ENCODE measurements around the gene WNK2. TPM values are rescaled to one million over a fixed set of nuclear protein-coding genes. Genes with fewer than 3 reads are reported as not detected.
"Not testable (repeated sequence)": the region's sequence is repeated elsewhere in the genome, so short reads cannot be mapped to it uniquely, and the experiment has no call there.

The WNK2 gene
- total RNA-seq, 1 experiment from 2014 or later = 0.02 TPM

DNA sequence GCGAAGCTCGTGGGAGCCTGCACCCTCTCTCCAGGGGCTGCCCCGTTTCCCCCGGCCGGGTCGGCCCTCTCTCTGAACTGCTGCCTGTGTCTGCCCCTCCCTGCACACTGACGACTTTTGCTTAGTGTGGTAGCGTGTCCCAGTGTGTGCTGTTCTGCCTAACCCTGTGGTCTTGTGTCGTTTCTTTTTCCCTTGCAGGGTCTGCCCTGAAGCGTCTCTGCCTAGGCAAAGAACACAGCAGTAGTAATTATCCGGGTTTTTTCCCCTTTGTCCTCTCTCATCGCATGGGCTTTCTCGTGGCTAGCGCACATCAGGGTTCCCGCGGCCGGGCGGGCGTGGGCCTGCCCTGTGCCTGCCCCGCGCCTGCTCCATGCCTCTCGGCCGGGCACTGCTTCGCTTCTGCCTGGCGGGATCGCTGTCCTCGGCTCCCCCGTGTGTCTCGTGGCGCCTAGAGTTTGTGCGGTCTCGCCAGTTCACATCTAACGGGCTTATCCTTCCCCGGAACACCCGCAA, 122.7 kb downstream of the WNK2 start:
- no peak for DNase-seq (ENCODE audit: low spot score)

DNA sequence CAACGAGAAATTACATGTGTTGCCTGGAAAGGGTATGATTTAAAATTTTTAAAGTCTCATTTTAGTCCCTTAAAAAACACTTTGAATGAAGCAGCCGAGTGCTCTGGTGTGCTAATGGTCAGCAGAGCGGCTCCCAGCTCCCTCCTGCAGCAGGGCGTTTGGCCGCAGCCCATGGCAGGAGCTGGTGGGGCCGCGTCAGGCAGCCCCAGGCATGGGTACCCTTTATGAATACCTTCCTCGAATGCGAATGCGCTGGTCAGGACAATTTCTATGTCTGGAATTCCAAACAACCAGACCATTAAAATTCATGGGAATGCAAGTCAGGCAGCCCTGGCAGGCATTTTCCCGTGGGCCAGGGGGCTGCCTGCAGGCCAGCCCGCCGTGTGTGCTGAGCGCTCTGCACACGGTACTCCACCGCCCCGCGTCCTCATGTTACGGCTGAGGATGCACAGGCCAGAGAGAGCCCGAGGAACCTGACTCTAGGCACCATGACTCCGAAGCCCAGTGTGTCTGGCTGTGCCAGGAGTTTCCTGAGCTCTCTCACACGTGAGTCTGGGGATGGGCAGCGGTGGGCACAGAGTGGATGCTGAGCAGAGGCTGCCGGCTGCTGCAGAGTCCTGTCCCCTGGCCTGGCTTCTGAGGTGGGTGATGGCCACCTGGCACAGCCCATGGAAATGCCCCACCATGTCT, 123.7 kb downstream of the WNK2 start:
- no peak for DNase-seq (ENCODE audit: low spot score)

DNA sequence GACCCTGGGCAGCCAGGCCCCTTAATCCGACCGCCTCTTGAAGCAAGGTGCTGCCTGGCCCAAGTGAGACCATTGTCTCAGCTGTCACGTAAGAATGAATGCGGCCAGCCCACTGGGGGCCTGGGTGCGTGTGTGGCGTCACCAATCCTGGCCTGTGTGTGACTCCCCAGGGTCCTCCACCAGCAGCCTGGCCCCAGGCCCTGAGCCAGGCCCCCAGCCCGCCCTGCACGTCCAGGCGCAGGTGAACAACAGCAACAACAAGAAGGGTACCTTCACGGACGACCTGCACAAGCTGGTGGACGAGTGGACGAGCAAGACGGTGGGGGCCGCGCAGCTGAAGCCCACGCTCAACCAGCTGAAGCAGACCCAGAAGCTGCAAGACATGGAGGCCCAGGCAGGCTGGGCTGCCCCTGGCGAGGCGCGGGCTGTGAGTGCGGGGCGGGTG, 124.2 kb downstream of the WNK2 start:
- no peak for DNase-seq (ENCODE audit: low spot score)

DNA sequence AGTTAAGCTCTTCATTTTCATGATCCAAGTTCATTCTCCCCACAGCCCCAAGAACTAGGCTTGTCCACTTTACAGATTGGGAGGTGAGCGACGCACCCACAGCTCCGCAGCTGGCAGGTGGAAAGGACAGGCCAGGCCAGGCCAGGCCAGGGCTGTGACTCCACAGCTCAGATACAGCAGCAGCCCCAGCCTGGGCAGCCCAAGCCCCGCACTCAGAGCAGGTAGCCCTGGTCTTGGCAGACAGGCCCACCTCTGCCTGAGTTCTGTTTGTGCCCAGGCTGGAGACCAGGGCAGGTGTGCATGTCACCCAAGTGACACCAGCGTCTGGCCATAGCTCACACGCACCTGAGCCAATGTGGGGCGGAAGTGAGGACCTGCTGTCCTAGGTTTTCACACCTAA, 124.7 kb downstream of the WNK2 start:
- DNase-seq (ENCODE audit: low spot score) = no peak

DNA sequence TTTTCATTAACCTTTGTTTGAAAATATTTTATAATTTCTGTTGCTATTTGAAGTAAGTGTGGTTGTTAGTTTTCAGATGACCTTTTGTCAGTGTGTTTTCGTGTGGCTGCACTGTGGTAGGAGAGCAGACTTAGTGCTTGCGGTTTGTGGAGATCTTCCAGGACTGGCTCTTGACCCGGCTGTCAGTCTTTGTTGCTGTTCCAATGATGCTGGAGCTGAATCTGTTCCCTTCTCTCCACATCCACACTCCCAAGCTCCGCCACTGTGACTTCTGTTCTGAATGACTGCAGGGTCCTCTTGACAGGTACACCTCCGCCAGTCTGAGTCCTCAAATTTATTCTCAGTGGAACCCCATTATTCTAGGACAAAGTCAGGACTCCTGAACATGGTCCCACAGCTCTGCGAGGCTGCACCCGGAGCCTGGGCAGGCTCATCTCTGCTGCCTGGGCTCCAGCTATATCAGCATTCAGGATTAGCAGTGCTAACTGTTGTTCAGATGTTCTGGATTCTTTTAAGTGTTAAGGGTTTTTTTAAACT, 126.0 kb downstream of the WNK2 start:
- no peak for DNase-seq (ENCODE audit: low spot score)

DNA sequence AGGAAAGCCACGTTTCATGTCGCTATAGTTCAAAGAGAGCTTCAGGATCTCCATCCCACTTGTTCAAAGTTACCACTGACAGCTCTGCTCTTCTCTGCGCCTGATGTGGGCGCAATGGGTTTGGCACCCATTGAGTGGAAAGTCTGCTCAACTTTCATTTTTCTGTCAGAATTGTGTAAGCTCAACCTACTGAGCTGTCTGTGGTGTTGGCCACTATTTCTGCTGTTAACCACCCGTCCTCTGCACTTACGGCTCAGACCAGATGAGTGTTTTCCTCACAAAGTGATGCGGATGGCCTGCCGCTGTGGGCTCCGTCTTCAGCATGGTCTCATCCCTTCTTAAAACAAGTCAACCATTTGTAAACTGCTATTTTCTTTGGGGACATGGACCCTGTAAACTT, 131.2 kb downstream of the WNK2 start:
- DNase-seq (ENCODE audit: low spot score) = no peak

DNA sequence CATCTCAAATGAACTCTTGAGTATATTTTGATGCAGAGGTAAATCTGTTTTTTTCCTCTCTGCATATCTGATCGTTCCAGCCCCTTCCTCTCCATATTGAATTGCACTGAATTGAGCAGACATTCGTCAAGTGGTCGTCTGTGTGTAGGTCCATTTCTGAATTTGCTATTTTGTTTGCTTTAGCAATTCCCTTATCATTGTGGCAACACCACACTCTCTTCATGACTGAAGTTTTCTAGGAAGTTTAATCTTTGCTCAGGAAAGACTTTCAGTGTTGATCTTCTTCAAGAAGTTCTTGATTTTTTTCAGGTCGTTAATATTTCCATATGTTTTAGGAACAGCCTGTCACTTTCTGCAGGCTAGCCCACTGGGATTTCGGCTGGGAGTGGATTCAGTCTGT, 132.0 kb downstream of the WNK2 start:
- DNase-seq (ENCODE audit: low spot score) = no peak

DNA sequence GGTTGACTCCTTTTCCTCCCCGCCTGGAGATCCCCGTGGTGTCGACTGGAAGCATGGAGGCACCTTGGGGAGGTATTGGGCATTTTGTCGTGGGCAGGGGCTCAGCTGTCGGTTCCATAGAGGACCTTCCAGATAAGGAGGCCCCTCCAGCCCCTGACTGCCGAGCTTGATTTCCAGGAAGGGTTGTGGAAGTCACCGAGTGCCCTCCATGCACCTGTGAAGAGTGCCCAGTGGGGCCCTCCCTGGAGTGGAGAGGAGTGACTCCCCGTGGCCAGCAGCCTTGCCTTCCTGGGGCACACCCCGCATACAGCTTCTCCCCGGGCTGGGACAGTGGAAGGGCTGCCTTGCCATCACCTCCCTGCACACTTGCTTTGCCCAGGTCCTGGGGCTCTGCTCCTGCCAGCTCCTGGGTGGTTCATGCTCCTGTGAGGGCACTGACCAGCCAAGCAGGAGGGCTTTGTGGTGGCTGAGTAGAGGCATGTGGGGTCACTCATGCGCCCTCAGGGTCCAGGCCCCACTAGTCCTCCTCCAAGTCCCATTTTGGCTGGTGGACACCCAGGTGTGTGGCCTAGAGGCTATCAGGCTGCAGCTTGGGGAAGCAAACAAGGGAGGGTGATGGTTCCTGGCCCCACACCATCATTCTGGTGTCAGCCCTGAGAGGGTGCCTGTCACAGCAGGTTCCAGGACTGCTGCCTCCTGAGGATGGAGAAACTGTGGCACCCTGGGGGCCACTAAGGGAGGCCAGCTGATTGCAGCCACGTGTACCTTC, 133.0 kb downstream of the WNK2 start:
- no peak for DNase-seq (ENCODE audit: low spot score)

DNA sequence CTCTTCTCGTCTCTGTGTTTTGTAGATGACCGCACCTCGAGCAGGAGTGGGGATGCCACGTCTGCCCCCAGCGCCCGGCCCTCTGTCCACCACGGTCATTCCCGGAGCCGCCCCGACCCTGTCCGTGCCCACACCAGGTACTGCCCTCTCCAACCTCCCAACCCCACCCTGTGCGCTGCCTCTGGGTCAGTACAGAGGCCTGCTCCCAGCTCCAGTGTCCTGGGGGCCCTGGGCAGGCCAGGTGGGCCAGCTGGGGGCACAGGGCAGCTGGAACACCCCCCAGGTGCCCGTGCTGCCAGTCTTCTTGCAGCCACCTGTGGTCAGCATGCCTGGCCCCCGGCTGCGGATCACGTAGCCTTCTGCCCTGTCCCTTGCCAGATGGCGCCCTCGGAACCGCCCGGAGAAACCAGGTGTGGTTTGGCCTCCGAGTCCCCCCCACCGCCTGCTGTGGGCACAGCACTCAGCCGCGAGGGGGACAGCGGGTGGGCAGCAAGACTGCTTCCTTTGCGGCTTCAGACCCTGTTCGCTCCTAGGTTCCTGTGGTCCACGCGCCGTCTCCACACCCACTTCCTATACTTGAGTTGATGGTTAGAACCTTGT, 133.7 kb downstream of the WNK2 start:
- DNase-seq (ENCODE audit: low spot score) = no peak

DNA sequence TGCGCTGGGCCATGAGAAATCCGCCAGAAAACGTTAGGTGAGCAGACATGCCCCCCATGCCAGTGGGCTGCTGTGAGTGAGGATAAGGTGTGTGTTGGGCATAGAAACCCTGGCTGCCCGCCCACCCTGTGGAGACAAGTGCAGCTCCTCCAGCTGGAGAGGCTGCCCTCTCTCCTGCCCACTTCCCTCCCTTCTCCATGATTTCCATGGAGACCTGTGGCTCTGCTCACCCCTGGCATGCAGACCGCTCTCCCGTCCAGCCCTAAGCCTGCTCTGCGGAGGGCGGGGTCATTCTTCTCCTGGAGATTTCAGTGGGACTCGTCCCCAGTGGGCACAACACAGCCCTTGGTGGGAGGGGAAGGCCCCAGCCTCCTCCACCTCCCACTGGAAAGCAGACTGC, 134.5 kb downstream of the WNK2 start:
- DNase-seq (ENCODE audit: low spot score) = no peak

DNA sequence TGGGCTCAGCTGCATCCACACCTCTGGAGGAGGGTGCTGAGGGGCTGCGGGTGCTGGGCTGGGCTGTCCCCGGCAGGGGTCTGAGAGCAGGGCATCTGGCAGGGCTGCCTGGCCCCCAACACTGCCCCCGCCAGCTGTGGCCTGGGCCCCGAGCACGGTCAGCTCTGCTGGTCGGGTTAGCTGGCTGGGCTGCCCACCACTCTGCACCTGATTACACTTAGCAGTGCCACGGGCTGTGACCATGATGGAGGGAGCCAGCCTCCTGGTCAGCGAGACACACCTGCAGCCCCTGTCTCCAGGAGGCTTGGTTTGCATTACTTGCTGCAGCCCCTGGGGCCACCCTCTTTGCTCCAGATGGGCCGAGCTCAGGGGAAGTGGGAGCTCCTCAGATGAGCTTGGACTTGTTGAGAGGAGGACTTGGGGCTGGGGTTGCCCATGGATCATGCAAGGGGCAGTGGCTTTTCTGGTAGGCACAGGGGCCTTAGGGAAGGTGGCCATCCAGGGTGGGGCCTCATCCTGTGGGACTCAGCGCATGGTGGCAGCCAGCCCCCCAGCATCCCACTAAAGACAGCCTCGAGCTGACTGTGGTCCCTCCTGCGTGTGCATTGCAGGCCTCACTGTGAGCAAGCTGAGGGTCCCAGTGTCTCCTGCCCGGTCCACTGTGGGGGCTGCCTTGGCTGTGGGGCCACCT, 135.5 kb downstream of the WNK2 start:
- no peak for DNase-seq (ENCODE audit: low spot score)

DNA sequence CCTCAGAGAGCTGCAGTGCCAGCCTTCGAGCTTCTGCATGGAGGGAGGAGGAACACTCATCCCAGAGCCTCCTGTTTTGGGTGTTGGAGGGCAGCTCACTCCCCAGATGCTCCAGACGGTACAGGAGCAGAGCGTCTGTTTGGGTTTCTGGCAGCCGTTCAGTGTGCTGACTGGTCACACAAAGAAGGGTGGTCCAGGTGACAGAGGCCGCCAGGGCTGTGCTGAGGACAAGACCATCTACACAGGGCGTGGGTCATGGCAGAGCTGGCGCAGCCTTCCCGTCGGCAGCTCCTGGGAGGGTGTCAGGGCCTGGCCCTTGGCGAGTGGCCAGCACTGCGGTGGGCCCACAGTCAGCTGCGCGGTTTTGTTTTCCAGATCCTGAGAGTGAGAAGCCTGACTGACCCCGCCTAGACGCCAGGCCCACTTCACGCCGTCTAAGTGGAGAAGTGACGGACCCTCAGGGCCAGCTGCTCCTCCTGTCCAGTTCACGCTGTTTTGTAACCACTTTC, 136.1 kb downstream of the WNK2 start:
- DNase-seq (ENCODE audit: low spot score) = no peak

DNA sequence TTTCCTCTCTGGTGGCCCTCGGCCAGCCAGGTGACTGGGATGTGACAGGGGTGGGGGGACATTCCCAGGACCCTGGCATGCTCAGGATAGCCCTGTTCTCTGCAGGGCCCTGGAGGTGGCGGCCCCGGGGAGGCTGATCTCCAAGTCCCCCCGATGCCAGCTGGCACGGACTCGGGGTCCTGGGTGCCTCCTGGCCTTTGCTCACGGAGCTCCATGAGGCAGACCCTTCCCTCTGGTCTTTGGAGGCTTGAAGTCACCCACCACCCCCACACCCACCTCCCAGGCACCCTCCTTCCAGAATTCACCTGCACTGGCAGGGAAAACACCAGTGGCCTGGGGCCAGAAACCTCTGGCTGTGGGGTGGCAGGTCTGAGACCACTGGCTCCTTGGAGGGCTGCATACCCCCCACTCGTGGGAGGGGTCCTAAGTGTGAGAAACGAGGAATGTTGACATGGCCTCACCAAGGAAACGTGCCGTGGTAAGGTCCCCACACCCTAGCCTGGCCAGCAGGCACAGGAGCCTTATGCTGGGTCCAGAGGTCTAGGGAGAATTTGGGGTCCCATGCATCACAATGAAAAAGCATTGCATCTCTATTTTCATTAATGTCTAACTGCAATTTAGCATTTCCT, 136.8 kb downstream of the WNK2 start:
- no peak for DNase-seq (ENCODE audit: low spot score)

DNA sequence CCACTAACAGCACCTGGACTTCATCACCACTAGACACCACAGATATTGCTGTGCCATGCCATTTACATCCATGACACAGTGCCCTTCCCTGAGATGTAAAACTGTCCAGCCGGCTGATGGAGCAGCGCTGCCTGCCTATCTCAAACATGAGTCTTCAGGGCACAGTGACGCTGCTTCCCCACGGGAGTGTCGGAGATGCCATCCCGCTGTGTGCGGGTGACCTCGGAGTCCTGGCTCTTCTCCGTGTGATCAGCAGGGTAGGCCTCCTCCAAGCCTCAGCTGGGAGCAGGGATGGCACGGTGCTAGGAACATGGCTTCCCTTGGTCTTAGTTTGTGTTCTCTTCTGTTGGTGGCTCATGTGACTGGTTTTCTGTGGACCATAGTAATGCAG, 137.3 kb downstream of the WNK2 start:
- DNase-seq (ENCODE audit: low spot score) = no peak

DNA sequence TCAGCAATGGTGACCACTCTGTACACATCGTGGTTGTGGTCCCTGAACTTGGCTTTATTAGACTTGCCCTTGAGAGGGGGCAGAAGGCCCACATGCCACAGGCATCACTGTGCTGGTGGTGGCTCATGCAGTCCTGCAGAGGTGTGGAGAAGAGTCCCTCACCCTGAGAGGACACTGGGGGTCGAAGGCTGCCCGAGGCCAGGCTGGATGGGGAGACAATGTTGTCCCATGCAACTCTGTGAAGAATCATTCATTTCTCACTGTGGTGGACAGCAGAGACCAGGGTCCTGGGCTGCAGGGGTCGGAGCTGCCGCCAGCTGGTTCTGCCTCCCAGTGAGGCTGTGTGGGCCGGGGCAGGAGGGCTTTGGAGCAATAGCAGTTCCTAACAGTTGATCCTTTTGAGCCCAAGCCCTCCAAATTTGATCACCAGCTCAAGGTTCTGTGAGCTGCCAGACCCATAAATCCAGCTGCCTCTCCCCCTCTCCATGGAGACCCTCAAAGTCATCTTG, 139.6 kb downstream of the WNK2 start:
- DNase-seq (ENCODE audit: low spot score) = not testable (repeated sequence)

DNA sequence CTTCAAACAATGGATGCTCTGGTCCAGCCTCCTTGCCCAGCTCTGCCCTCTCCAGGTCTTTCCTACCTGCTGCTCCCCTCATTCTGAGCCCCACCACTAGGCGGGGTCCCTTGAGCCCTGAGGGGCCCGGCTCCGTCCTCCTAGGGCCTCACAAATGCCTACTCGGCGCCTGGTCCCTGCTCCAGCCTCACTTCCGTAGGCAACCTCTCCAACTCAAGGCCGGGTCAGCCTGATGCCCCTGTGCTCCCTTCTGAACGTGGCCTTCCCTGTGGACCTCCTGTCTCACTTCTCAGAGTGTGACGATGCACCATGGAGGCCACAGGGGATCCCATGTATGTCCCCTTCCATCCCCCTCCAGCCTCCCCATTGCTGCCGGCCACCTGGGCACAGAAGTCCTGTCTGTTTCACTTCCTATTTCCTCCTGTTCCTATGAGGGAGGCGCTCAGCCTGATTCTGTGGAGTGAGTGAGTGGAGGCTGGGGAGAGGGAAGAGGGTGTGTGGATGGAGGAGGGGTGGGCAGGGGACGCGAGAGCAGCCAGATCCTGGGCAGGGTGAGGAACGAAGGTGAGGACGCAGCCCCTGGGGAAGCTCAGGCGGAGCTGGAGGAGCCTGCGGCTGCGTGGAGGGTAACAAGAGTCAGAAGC, 140.4 kb downstream of the WNK2 start:
- DNase-seq (ENCODE audit: low spot score) = no peak

DNA sequence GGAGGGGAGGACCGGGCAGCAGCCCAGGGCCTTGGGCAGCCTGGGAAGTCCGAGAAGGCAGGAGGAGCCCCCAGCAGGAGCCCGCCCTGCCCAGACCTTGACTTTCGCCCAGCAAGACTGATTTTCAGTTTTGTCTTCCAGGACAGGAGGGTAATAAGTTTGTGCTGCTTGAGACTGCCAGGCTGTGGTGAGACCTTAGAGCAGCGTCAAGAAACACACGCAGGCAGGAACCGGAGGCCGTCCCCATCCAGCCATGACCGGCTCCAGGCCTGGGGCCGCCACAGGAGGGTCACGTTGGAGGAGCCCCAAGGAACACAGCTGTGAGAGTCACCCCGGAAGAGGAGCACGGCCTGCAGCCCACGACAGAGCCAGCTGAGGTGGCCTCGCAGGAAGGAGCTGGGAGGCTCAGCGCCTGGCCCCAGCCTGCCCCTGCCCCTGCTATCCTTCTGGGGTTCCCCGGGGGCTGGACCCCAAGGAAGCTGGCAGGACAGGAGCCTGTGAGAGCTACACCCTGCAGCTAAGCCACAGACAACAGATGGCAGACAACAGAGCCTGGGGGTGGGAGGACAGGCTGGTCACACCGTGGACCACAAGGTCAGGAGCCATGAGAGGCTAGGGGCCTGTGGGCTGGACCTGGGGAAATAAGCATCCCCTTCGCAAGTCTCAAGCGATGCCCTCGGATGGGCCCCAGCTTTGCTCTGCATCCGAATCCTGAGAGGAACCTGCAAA, 141.5 kb downstream of the WNK2 start:
- no peak for DNase-seq (ENCODE audit: low spot score)

DNA sequence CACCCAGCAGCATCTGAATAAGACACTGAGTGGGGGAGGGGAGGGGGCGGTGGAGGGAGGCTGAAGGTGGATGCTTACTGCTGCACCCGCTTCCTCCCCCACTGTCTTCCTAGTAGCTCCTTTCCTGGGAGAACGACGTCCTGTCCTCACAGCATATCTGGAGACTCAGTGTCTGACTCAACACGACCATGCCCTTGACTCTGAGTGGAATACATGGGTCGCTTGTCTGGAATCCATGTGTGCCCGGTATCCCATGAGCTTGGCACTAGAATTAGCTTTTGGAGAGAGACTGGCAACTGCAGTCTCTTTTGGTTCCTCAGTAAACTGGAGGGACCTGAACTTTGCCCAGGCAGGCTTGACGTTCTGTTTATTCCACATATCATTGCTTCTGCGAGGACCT, 142.1 kb downstream of the WNK2 start:
- DNase-seq (ENCODE audit: low spot score) = no peak

DNA sequence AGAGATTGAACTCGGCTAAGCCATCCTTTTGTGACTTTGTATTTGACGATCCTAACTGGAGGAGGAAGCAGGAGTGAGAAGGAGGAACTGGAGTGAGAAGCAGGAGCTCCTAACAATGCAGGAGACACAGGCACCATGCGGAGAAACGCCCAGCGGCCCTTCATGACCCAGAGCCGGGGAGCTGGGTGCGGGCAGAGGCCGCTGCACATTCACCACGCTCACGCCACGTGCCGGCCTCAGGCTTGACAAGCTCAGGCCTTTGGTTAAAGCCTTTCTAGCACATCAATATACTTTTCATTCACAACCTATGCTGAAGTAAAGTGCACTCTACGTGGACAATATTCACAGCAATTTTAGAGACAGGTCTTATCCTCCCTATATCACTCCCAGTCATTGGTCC, 142.7 kb downstream of the WNK2 start:
- DNase-seq (ENCODE audit: low spot score) = no peak
